Thymus (tissue), 11 donors: ENCODE results near the gene UPP2. TPM values are rescaled to one million over a fixed set of nuclear protein-coding genes. Genes with fewer than 3 reads are reported as not detected.

Experiments
- DNase-seq, 9 donors: peaks; one replicate each; pipeline ENCODE4 v3.0.0-alpha.2; 2013; ENCODE audit warnings: low spot score in 9 of 9, low read depth in 6 of 9, missing footprints in 1 of 9
- H3K27ac ChIP-seq, 2 donors: one replicate each; pipeline ENCODE4 v1.5.1; 2013; ENCODE audit warnings: control low read depth in 1 of 2, low read depth in 1 of 2, low read length in 1 of 2, mild to moderate bottlenecking in 1 of 2, moderate library complexity in 1 of 2
- H3K27me3 ChIP-seq, 2 donors: one replicate each; pipeline ENCODE4 v1.5.1; 2013; ENCODE audit warnings: low read length in 1 of 2; ENCODE audit not compliant: control insufficient read depth in 2 of 2, insufficient read depth in 1 of 2
- H3K36me3 ChIP-seq, 2 donors: one replicate each; pipeline ENCODE4 v1.5.1; 2013; ENCODE audit warnings: low read length in 1 of 2, mild to moderate bottlenecking in 1 of 2, moderate library complexity in 1 of 2; ENCODE audit not compliant: control insufficient read depth in 2 of 2, insufficient read depth in 2 of 2
- H3K4me1 ChIP-seq, 2 donors: one replicate each; pipeline ENCODE4 v1.5.1; 2013; ENCODE audit warnings: low read length in 2 of 2; ENCODE audit not compliant: control insufficient read depth in 2 of 2, insufficient read depth in 2 of 2
- H3K4me3 ChIP-seq, 2 donors: one replicate each; pipeline ENCODE4 v1.5.1; 2013; ENCODE audit warnings: low read length in 2 of 2, control low read depth in 1 of 2, mild to moderate bottlenecking in 1 of 2
- H3K9me3 ChIP-seq, 2 donors: one replicate each; pipeline ENCODE4 v1.5.1; 2013; ENCODE audit warnings: low read length in 1 of 2, mild to moderate bottlenecking in 1 of 2; ENCODE audit not compliant: control insufficient read depth in 2 of 2, insufficient read depth in 1 of 2
- WGBS: extraction: QIAGEN DNeasy Blood & Tissue Kit; methylation state at CpG from one replicate; pipeline ENCODE4 v1.1.7; 2013; 5-methylcytosine and 5-hydroxymethylcytosine counted together
- polyA plus RNA-seq: library from polyadenylated mRNA; stranded (reverse); fragments of 200-250 nt; gene quantifications from one replicate; pipeline ENCODE4 v1.2.3, GENCODE V29; 2013
- total RNA-seq: library from RNA; stranded (reverse); fragments of 120-200 nt; gene quantifications from one replicate; pipeline ENCODE4 v1.2.4, GENCODE V29; 2013
- donor health status: healthy.

UPP2 gene
- total and polyA plus RNA-seq, 2 donors = 0.50 TPM; not detected in 1

DNA sequence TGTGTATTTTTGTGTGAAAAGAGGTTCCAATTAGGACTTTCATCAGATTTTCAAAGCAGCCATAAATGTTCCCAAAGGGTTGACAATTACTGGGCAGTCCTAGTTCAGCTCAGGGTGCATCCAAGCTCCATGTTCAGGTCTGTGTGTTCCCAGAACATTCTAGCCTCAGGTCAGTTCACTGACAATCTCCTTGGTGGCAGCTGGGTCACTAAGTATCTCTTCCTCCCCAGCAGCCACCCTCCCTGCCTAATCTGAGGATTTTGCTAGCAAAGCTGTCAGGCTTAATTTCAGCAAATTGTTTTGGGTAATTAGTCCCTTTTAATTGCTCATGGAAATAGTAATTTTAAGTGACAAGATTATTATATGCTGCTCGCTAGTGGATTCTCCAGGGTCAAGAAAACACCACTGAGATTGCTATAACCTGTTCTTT lies 29.8 kb downstream of the UPP2 start:
- H3K4me3 ChIP-seq = no peak overlapping the region
- no peaks in the 10 kb centered on the region for H3K36me3 ChIP-seq
- H3K9me3 ChIP-seq = no peaks in the 10 kb centered on the region
- DNase-seq = no peak
- WGBS = 99% methylated on average over 1 of the region's 1 CpG
- no peak overlapping the region for H3K27ac ChIP-seq
- H3K27me3 ChIP-seq = no peaks in the 10 kb centered on the region
- H3K4me1 ChIP-seq = no peaks in the 10 kb centered on the region

GRCh38 chr2:158131919-158132566 lies 30.4 kb downstream of the UPP2 start:
- Histone ChIP-seq H3K4me1 (no peaks in the 10 kb centered on the region), H3K4me3 (no peak overlapping the region), H3K27ac (no peak overlapping the region), H3K9me3 (no peaks in the 10 kb centered on the region), H3K27me3 (no peaks in the 10 kb centered on the region), H3K36me3 (no peaks in the 10 kb centered on the region)
- WGBS = 96% methylated on average over 7 of the region's 7 CpGs
- DNase-seq = no peak

DNA sequence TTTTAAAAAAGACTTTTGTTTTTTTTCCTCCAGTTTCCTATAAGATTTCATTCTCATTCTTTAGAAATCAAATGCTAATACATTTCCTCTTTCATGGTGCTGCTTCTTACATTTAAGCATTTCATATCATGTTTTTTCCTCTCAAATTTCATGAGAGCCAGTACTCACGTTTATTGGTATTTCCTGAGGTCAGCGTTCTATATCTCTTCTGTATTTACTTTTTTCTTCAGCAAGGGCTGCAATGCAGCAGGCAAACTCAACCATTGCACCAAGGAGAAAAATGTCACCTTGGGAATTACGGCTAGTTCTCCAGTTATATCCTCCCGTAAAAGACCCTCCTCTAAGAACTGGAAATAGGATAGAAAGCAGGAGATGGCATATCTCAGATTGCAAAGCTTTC lies 32.4 kb downstream of the UPP2 start:
- DNase-seq = no peak
- no peaks in the 10 kb centered on the region for H3K4me1 ChIP-seq
- 80% methylated on average over 4 of the region's 4 CpGs for WGBS
- no peaks in the 10 kb centered on the region for H3K36me3 ChIP-seq
- H3K27ac ChIP-seq = no peak overlapping the region
- no peaks in the 10 kb centered on the region for H3K9me3 ChIP-seq
- no peaks in the 10 kb centered on the region for H3K27me3 ChIP-seq
- H3K4me3 ChIP-seq = no peak overlapping the region

DNA sequence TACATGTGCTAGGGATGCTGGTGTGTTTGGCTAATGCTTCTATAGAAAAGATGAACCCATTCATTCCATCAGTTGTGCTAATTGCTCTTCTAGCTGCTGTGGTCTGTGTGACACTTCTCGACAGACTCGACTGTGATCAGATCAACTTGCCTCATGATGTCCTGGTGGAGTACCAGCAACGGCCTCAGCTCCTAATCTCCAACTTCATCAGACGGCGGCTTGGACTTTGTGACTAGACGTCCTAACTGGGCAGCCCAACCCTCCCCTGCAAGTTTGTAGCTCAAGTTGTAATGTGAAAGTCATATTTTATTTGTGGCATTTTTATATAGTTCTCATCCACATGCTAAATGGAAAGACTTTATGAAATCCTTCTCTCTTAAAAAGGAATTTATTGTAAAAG lies 33.0 kb downstream of the UPP2 start:
- Histone ChIP-seq H3K27me3 (no peaks in the 10 kb centered on the region), H3K4me3 (no peak overlapping the region), H3K27ac (no peak overlapping the region), H3K4me1 (no peaks in the 10 kb centered on the region), H3K9me3 (no peaks in the 10 kb centered on the region), H3K36me3 (no peaks in the 10 kb centered on the region)
- 96% methylated on average over 6 of the region's 6 CpGs for WGBS
- no peak for DNase-seq

DNA sequence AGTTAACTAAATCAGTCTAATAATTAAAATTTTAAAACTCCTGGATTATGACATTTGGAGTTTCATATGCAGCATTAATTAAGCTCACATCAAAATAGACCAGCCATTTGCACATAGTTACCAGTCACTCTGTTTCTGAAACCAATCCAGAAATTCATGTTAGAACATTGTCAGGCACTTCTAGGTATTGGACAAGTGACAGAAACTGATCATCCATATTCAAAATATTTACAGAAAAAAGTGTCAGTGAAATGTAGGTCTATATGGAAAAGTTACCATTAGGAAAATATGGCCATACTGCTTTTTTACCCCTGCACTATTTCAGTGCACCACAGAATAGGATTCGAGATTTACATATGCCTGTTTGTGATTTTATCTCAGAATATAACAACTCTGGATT lies 33.4 kb downstream of the UPP2 start:
- H3K9me3 ChIP-seq = no peaks in the 10 kb centered on the region
- DNase-seq = no peak
- no peaks in the 10 kb centered on the region for H3K4me1 ChIP-seq
- WGBS = 97% methylated on average over 1 of the region's 1 CpG
- no peak overlapping the region for H3K4me3 ChIP-seq
- no peaks in the 10 kb centered on the region for H3K27me3 ChIP-seq
- no peak overlapping the region for H3K27ac ChIP-seq
- no peaks in the 10 kb centered on the region for H3K36me3 ChIP-seq

DNA sequence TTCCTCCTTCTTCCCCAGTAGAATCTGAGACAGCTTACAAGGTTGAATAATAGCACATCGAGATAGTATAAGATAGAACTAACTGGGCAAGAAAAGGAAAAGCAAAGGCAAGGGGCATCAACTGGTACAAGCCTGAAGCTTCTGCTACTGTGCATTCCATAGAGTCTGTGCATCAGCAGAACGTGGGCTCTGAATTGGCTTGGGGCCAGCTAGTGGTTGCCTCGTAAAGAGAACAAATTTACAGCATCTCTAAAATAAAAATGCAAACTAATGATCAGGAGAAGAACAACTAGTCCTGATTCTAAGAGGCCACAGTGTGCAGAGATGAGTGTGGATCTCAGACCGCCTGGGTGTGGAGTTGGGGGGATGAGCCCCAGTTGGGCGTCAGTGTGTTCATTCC lies 36.6 kb downstream of the UPP2 start:
- no peaks in the 10 kb centered on the region for H3K9me3 ChIP-seq
- 48% methylated on average over 5 of the region's 5 CpGs for WGBS
- H3K27me3 ChIP-seq = no peaks in the 10 kb centered on the region
- no peaks in the 10 kb centered on the region for H3K36me3 ChIP-seq
- H3K27ac ChIP-seq = no peak overlapping the region
- H3K4me3 ChIP-seq = no peak overlapping the region
- DNase-seq = no peak
- no peaks in the 10 kb centered on the region for H3K4me1 ChIP-seq

DNA sequence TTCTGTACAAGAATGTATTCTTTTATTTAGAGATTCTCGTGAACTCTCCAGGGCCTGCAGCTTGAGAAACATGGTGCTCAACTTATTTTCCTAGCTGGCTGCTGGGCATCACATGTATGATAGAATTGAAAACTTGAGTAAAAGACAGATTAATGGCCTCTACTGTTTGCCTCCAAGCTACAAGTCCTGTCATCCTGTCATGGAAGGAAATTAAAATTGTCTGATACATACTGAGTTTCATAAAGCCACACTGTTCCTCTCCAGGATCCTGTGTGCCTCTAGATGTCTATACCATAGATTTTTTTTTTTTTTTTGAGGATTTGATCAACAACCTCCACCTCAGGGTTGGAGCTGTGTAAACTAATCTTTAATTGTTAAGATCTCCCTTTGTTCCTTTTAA lies 38.5 kb downstream of the UPP2 start:
- H3K4me3 ChIP-seq = no peak overlapping the region
- no peak for DNase-seq

GRCh38 chr2:158142165-158142564 lies 40.5 kb downstream of the UPP2 start:
- H3K36me3 ChIP-seq = no peaks in the 10 kb centered on the region
- H3K27ac ChIP-seq = no peak overlapping the region
- DNase-seq = no peak
- 99% methylated on average over 3 of the region's 3 CpGs for WGBS
- H3K4me1 ChIP-seq = no peaks in the 10 kb centered on the region
- no peak overlapping the region for H3K4me3 ChIP-seq
- H3K27me3 ChIP-seq = no peaks in the 10 kb centered on the region
- H3K9me3 ChIP-seq = no peaks in the 10 kb centered on the region

More for the DNA sequence above, 38.5 kb downstream of the UPP2 start:
- WGBS = 99% methylated on average over 1 of the region's 1 CpG
- Histone ChIP-seq H3K4me1 (no peaks in the 10 kb centered on the region), H3K36me3 (no peaks in the 10 kb centered on the region), H3K27ac (no peak overlapping the region), H3K27me3 (no peaks in the 10 kb centered on the region), H3K9me3 (no peaks in the 10 kb centered on the region)

- no peaks in the 10 kb centered on the region for H3K9me3 ChIP-seq
- no peak overlapping the region for H3K27ac ChIP-seq
- H3K4me1 ChIP-seq = no peaks in the 10 kb centered on the region
- no peak for DNase-seq
- H3K36me3 ChIP-seq = no peaks in the 10 kb centered on the region
- no peak overlapping the region for H3K4me3 ChIP-seq
- 69% methylated on average over 6 of the region's 6 CpGs for WGBS
- no peaks in the 10 kb centered on the region for H3K27me3 ChIP-seq
Observed at GRCh38 chr2:158142568-158143332, 41.1 kb downstream of the UPP2 start.
